K562 (cell line): ENCODE measurements around the gene YY1AP1. TPM values are rescaled to one million over a fixed set of nuclear protein-coding genes. Genes with fewer than 3 reads are reported as not detected.
"Not testable (repeated sequence)": the region's sequence is repeated elsewhere in the genome, so short reads cannot be mapped to it uniquely, and the experiment has no call there.

Source experiments
- ATAC-seq: fragments of 200-7000 bp; cut with Tn5 transposase; 3 replicates; pipeline ENCODE4 v1.9.1; 2020; ENCODE audit warnings: moderate library complexity
- BruUV-seq: library from RNA; stranded (reverse); fragments of 400-500 nt; replicated peaks from 2 replicates; lab custom pipeline; 2021; lab: Mats Ljungman, UMichigan
- CTCF ChIA-PET: fragments of 300-600 bp; formaldehyde crosslinking; extraction: SDS; loops from one replicate; lab custom pipeline; 2021; ENCODE audit warnings: low intra/inter-chr PET ratio; lab: Yijun Ruan, JAX
- POLR2A ChIA-PET: fragments of 300-600, 350-650 bp; sonication (Branson Sonifier 250); formaldehyde crosslinking; extraction: SDS; loops from one replicate; lab custom pipeline; 2021; ENCODE audit warnings: antibody characterized with exemption, inconsistent platforms; lab: Yijun Ruan, JAX
- DNase-seq, 4 experiments: peaks; one replicate each; pipeline versions ENCODE4 v3.0.0 to v3.0.0-alpha.2; 2011 to 2018; ENCODE audit warnings: low spot score in 3 of 4, mixed read lengths in 3 of 4; ENCODE audit errors: extremely low read depth in 1 of 4
- FAIRE-seq: peaks from 2 replicates; lab custom pipeline; 2011; peaks lifted over from hg19 to GRCh38; lab: Jason Lieb, UNC
- H2AFZ ChIP-seq: 2 replicates; pipeline ENCODE4 v1.6.0; 2011; ENCODE audit warnings: low read depth, low read length, control low read depth, inconsistent platforms
- H3K27ac ChIP-seq: fragments of 200-600 bp; 3 replicates; pipeline ENCODE4 v1.8.0; 2011; ENCODE audit warnings: low read depth, mild to moderate bottlenecking, control low read depth, inconsistent platforms, low read length, moderate library complexity, mixed read lengths; ENCODE audit errors: extremely low read depth
- H3K27me3 ChIP-seq, 2 experiments: fragments of 300-600 bp in 1 of 2; 2 replicates in 1 of 2; 3 replicates in 1 of 2; pipeline versions ENCODE4 v1.6.0 to v1.8.0; 2011; ENCODE audit warnings: inconsistent platforms in 2 of 2, low read length in 2 of 2, mild to moderate bottlenecking in 1 of 2, mixed read lengths in 1 of 2, moderate library complexity in 1 of 2; ENCODE audit not compliant: control insufficient read depth in 2 of 2, insufficient read depth in 2 of 2
- H3K36me3 ChIP-seq: fragments of 300-600 bp; 3 replicates; pipeline ENCODE4 v1.8.0; 2011; ENCODE audit warnings: mild to moderate bottlenecking, low read length, inconsistent platforms; ENCODE audit not compliant: control insufficient read depth, insufficient read depth
- H3K4me1 ChIP-seq, 2 experiments: fragments of 200-600 bp in 1 of 2; replicated peaks in 1 of 2; 2 replicates in 1 of 2; 3 replicates in 1 of 2; pipeline versions ENCODE4 v1.5.1 to v1.8.0; 2011; ENCODE audit warnings: inconsistent platforms in 2 of 2, low read length in 2 of 2, mild to moderate bottlenecking in 1 of 2, mixed read lengths in 1 of 2, moderate library complexity in 1 of 2; ENCODE audit not compliant: control insufficient read depth in 2 of 2, insufficient read depth in 2 of 2
- H3K4me2 ChIP-seq: 2 replicates; pipeline ENCODE4 v1.6.1; 2011; ENCODE audit warnings: low read length, control low read depth, inconsistent platforms, mixed read lengths; ENCODE audit not compliant: insufficient read depth
- H3K4me3 ChIP-seq: fragments of 200-600 bp; sonication (generic), shearing (Covaris generic); 2 replicates; pipeline ENCODE4 v1.5.1; 2016; ENCODE audit warnings: control low read depth, inconsistent platforms
- H3K79me2 ChIP-seq: fragments of 200-600 bp; 3 replicates; pipeline ENCODE4 v1.8.0; 2011; ENCODE audit warnings: low read length, inconsistent platforms; ENCODE audit not compliant: control insufficient read depth, insufficient read depth
- H3K9ac ChIP-seq, 2 experiments: 2 replicates each; pipeline versions ENCODE4 v1.6.0 to v1.6.1; 2011; ENCODE audit warnings: low read depth in 2 of 2, low read length in 2 of 2, control low read depth in 1 of 2, inconsistent platforms in 1 of 2, mild to moderate bottlenecking in 1 of 2, mixed read lengths in 1 of 2; ENCODE audit not compliant: insufficient read depth in 1 of 2
- H3K9me1 ChIP-seq: one replicate; pipeline ENCODE4 v1.6.0; 2011; ENCODE audit warnings: inconsistent platforms, mild to moderate bottlenecking, low read length, moderate library complexity; ENCODE audit not compliant: control insufficient read depth, insufficient read depth
- H3K9me3 ChIP-seq: replicated peaks from 2 replicates; pipeline ENCODE4 v1.5.1; 2011; ENCODE audit warnings: low read depth, low read length, inconsistent platforms; ENCODE audit not compliant: control insufficient read depth, insufficient read depth
- H4K20me1 ChIP-seq: replicated peaks from 2 replicates; pipeline ENCODE4 v1.6.1; 2011; ENCODE audit warnings: low read length, inconsistent platforms, mixed read lengths; ENCODE audit not compliant: control insufficient read depth, insufficient read depth
- ARID1B ChIP-seq: fragments of 450-650 bp; IDR thresholded peaks from 2 replicates; pipeline ENCODE4 v1.6.1; 2016; ENCODE audit warnings: antibody characterized with exemption, mild to moderate bottlenecking, inconsistent platforms
- CBFA2T2 ChIP-seq: fragments of 450-650 bp; conservative IDR thresholded peaks from 2 replicates; pipeline ENCODE4 v1.6.1; 2017; ENCODE audit warnings: mild to moderate bottlenecking
- CBFA2T3 ChIP-seq: fragments of 450-650 bp; IDR thresholded peaks from 2 replicates; pipeline ENCODE4 v1.6.1; 2017
- CREB1 ChIP-seq, 2 experiments: sonication (generic) in 1 of 2; formaldehyde crosslinking in 1 of 2; IDR thresholded peaks; 2 replicates each; pipeline versions ENCODE4 v1.6.1 to v1.8.0; 2012 to 2022; ENCODE audit warnings: inconsistent platforms in 1 of 2, mild to moderate bottlenecking in 1 of 2, missing genetic modification reagents in 1 of 2, moderate library complexity in 1 of 2
- CXXC5 ChIP-seq: fragments of 250-450 bp; sonication (Bioruptor Pico); IDR thresholded peaks from 2 replicates; pipeline ENCODE4 v1.8.0; 2022; ENCODE audit warnings: inconsistent platforms, mild to moderate bottlenecking, moderate library complexity
- FOXK2 ChIP-seq, 2 experiments: fragments of 450-650 bp; IDR thresholded peaks in 1 of 2; conservative IDR thresholded peaks in 1 of 2; 2 replicates each; pipeline ENCODE4 v1.6.1; 2016; ENCODE audit warnings: low read depth in 2 of 2, mild to moderate bottlenecking in 1 of 2
- GATA2 ChIP-seq: sonication (generic); formaldehyde crosslinking; IDR thresholded peaks from 2 replicates; pipeline ENCODE4 v1.4.0; 2020; ENCODE audit warnings: mild to moderate bottlenecking, missing genetic modification reagents
- JUND ChIP-seq, 2 experiments: IDR thresholded peaks; 2 replicates in 1 of 2; 3 replicates in 1 of 2; pipeline ENCODE4 v1.6.1; 2011; ENCODE audit warnings: borderline replicate concordance in 2 of 2, low read depth in 2 of 2, low read length in 2 of 2, improper control_type of control experiment in 1 of 2, missing biosample characterization in 1 of 2, missing genetic modification characterization in 1 of 2, missing genetic modification reagents in 1 of 2
- MNT ChIP-seq, 2 experiments: fragments of 450-650 bp; conservative IDR thresholded peaks; 2 replicates each; pipeline ENCODE4 v1.6.1; 2017; ENCODE audit warnings: mild to moderate bottlenecking in 2 of 2, moderate library complexity in 2 of 2
- MTA1 ChIP-seq: fragments of 450-650 bp; IDR thresholded peaks from 2 replicates; pipeline ENCODE4 v1.6.1; 2017; ENCODE audit warnings: borderline replicate concordance
- MTA2 ChIP-seq: fragments of 450-650 bp; IDR thresholded peaks from 2 replicates; pipeline ENCODE4 v1.6.1; 2016; ENCODE audit warnings: low read depth
- MYNN ChIP-seq, 2 experiments: sonication (generic); formaldehyde crosslinking in 1 of 2; IDR thresholded peaks; 2 replicates each; pipeline versions ENCODE4 v1.5.0 to v1.6.1; 2016 to 2020; ENCODE audit warnings: antibody characterized with exemption in 1 of 2, missing genetic modification reagents in 1 of 2
- NFIC ChIP-seq: fragments of 450-650 bp; IDR thresholded peaks from 2 replicates; pipeline ENCODE4 v1.6.1; 2017; ENCODE audit warnings: mild to moderate bottlenecking, inconsistent platforms
- NRF1 ChIP-seq, 2 experiments: fragments of 450-650 bp; IDR thresholded peaks in 1 of 2; conservative IDR thresholded peaks in 1 of 2; 2 replicates each; pipeline ENCODE4 v1.6.1; 2014; ENCODE audit warnings: mild to moderate bottlenecking in 2 of 2
- PML ChIP-seq: IDR thresholded peaks from 2 replicates; pipeline ENCODE4 v1.6.1; 2012; ENCODE audit warnings: low read length, inconsistent platforms
- POLR2AphosphoS5 ChIP-seq: IDR thresholded peaks from 2 replicates; pipeline ENCODE4 v1.6.1; 2011; ENCODE audit warnings: mild to moderate bottlenecking, low read depth, low read length, moderate library complexity; ENCODE audit not compliant: control insufficient read depth, insufficient read depth
- SMARCA4 ChIP-seq: fragments of 450-650 bp; IDR thresholded peaks from 2 replicates; pipeline ENCODE4 v1.6.1; 2016
- SOX6 ChIP-seq: fragments of 450-650 bp; IDR thresholded peaks from 2 replicates; pipeline ENCODE4 v1.6.1; 2014; ENCODE audit warnings: mild to moderate bottlenecking
- TCF3 ChIP-seq: sonication (generic); formaldehyde crosslinking; IDR thresholded peaks from 2 replicates; pipeline ENCODE4 v1.4.0; 2020; ENCODE audit warnings: mild to moderate bottlenecking, missing genetic modification reagents
- TRIM24 ChIP-seq, 2 experiments: fragments of 450-650 bp; IDR thresholded peaks; 2 replicates each; pipeline ENCODE4 v1.6.1; 2016
- ZBTB2 ChIP-seq: fragments of 450-650 bp; IDR thresholded peaks from 2 replicates; pipeline ENCODE4 v1.6.1; 2016; ENCODE audit warnings: antibody characterized with exemption
- WGBS: fragments of 100-300 bp; shearing (Covaris generic); methylation state at CpG from one replicate; pipeline ENCODE4 v1.1.6; 2016; ENCODE audit warnings: low coverage, mixed read lengths; ENCODE audit not compliant: insufficient coverage; ENCODE audit errors: missing lambda C conversion rate; 5-methylcytosine and 5-hydroxymethylcytosine counted together
- in situ Hi-C: fragments of 300-500 bp; cut with MboI; formaldehyde crosslinking; loops from 4 replicates; pipeline ENCODE4 v1.15.0; 2018; ENCODE audit warnings: inconsistent platforms, mixed read lengths
- intact Hi-C: fragments of 100-400 bp; cut with micrococcal nuclease; formaldehyde crosslinking; loops from 2 replicates; pipeline ENCODE4 v1.14.2; 2022
- polyA plus RNA-seq, 8 experiments: library from polyadenylated mRNA; depleted of rRNA in 4 of 8; stranded (reverse) in 5 of 8; unstranded in 3 of 8; fragments of >200 nt; fragmentation: Nextera tagmentation in 2 of 8; fragmentation: Illumina TruSeq in 1 of 8; extraction: Ambion mirVana in 2 of 8; extraction: Trizol in 1 of 8; gene quantifications; 2 replicates each; pipeline versions ENCODE4 v1.2.1 to v1.2.3, GENCODE V29; 2011 to 2014; ENCODE audit warnings: inconsistent platforms in 1 of 8, missing spikeins in 1 of 8
- total RNA-seq, 7 experiments: library from RNA; depleted of rRNA in 6 of 7; stranded (reverse); fragments of >200 nt in 6 of 7; fragmentation: Illumina TruSeq in 2 of 7; extraction: Trizol in 2 of 7; gene quantifications; 2 replicates each; pipeline versions ENCODE4 v1.2.1 to v1.2.3, GENCODE V29; 2011 to 2021; ENCODE audit warnings: low replicate concordance in 1 of 7

YY1AP1 gene
- total and polyA plus RNA-seq, 9 of the 15 experiments (the other 6 are each of a cell fraction or from before 2014, with no cell fraction given) = 18.4 to 90.7 (median 42.9) TPM

GRCh38 chr1:155699062-155699461, 10.5 kb upstream of the YY1AP1 start:
- 4% methylated on average over 4 of the region's 4 CpGs for WGBS
- H2AFZ ChIP-seq; in situ Hi-C loops; H3K9me1 ChIP-seq; CTCF ChIA-PET; intact Hi-C loops; H4K20me1 ChIP-seq; BruUV-seq; H3K27me3 ChIP-seq; H3K9me3 ChIP-seq; TF ChIP-seq CREB1 (IDR thresholded peaks at IDR 0.05); JUND (tag; IDR thresholded peaks at IDR 0.05; ENCODE audit: borderline replicate concordance, low read depth, low read length); MYNN (CRISPR knock-in tag; IDR thresholded peaks at IDR 0.05): not testable (repeated sequence)
- Histone ChIP-seq H3K9ac (peak overlapping the region; percentile 75 to 87; a peak in 3 of 4 replicates), H3K36me3 (peaks cover 32% of the 10 kb centered on the region), H3K4me2 (peak overlapping the region; percentile 78), H3K79me2 (peaks cover 88% of the 10 kb centered on the region), H3K27ac (peak overlapping the region; percentile 90), H3K4me3 (peak overlapping the region; percentile 39), H3K4me1 (peaks cover 14 to 21% of the 10 kb centered on the region in 2 experiments; a peak in 4 of 5 replicates)
- POLR2A ChIA-PET = interaction anchor here (0.7 to 1.5 kb wide), 6 partner anchors 8 to 46 kb away, joined by 3 to 5 read pairs (median 4); partner anchors contain the start of gene YY1AP1
- FAIRE-seq (peak; percentile 94), ATAC-seq (peak; percentile 87), DNase-seq (peak in 2 of 4 experiments; percentile 57 to 89)
- TF ChIP-seq NFIC (peak; percentile 54), CBFA2T3 (peak; percentile 91), ZBTB2 (peak; percentile 39; the same call in 1 of the 2 replicates), FOXK2 (conservative IDR thresholded peaks at IDR 0.05 in 1 of 2, IDR thresholded peaks at IDR 0.05 in 1 of 2; ENCODE audit: low read depth in 2 of 2) (0 out of 4 replicates have a peak, but pooled peaks of 1 of the 2 experiments have one; percentile 18), MNT (conservative IDR thresholded peaks at IDR 0.05) (peak in 1 of 2 experiments; percentile 3; a peak in 1 of 4 replicates), CREB1 (CRISPR knock-in tag; IDR thresholded peaks at IDR 0.05) (peak; percentile 57; the same call in 1 of the 2 replicates), MTA2 (peak; percentile 25; the same call in 1 of the 2 replicates), SOX6 (peak; percentile 79), TRIM24 (IDR thresholded peaks at IDR 0.05) (peak; percentile 61 to 84; a peak in 3 of 4 replicates), NRF1 (conservative IDR thresholded peaks at IDR 0.05 in 1 of 2, IDR thresholded peaks at IDR 0.05 in 1 of 2) (peak in 1 of 2 experiments; percentile 38; a peak in 2 of 4 replicates), JUND (IDR thresholded peaks at IDR 0.05; ENCODE audit: borderline replicate concordance, low read depth, low read length) (0 out of 2 replicates have a peak, but pooled peaks have one; percentile 19), CBFA2T2 (peak; percentile 89), PML (0 out of 2 replicates have a peak, but pooled peaks have one; percentile 17), CXXC5 (CRISPR knock-in tag) (peak; percentile 74), MYNN (IDR thresholded peaks at IDR 0.05) (0 out of 2 replicates have a peak, but pooled peaks have one; percentile 18), TCF3 (CRISPR knock-in tag) (peak; percentile 79), POLR2AphosphoS5 (peak; percentile 64; the same call in 1 of the 2 replicates), ARID1B (peak; percentile 85), SMARCA4 (peak; percentile 60), GATA2 (peak; percentile 68), MTA1 (0 out of 2 replicates have a peak, but pooled peaks have one; percentile 25)
